Memory B cell (primary cell): ENCODE measurements around the gene TGFBR1.
"Not testable (repeated sequence)": the region's sequence is repeated elsewhere in the genome, so short reads cannot be mapped to it uniquely, and the experiment has no call there.

Experiments used
- ATAC-seq: fragments of 150-1000 bp; cut with Tn5 transposase; 2 replicates; pipeline ENCODE4 v1.10.0; 2021; ENCODE audit warnings: low read depth, mild to moderate bottlenecking, moderate library complexity
- DNase-seq, 2 donors: peaks; one replicate each; pipeline ENCODE4 v3.0.0; 2022; ENCODE audit warnings: low spot score in 2 of 2
- H3K27ac Mint-ChIP-seq: one replicate; pipeline ENCODE4 v1.8.0; 2022; ENCODE audit warnings: mild to moderate bottlenecking, moderate library complexity, mixed read lengths
- H3K27me3 Mint-ChIP-seq: one replicate; pipeline ENCODE4 v1.8.0; 2022; ENCODE audit warnings: mixed read lengths
- H3K36me3 Mint-ChIP-seq: one replicate; pipeline ENCODE4 v1.8.0; 2022; ENCODE audit warnings: mild to moderate bottlenecking, mixed read lengths
- H3K4me1 Mint-ChIP-seq: one replicate; pipeline ENCODE4 v1.8.0; 2022; ENCODE audit warnings: mixed read lengths
- H3K4me3 Mint-ChIP-seq: one replicate; pipeline ENCODE4 v1.8.0; 2022; ENCODE audit warnings: mild to moderate bottlenecking, moderate library complexity, mixed read lengths
- H3K9me3 Mint-ChIP-seq: one replicate; pipeline ENCODE4 v1.8.0; 2022; ENCODE audit warnings: mixed read lengths

Gene TGFBR1

DNA sequence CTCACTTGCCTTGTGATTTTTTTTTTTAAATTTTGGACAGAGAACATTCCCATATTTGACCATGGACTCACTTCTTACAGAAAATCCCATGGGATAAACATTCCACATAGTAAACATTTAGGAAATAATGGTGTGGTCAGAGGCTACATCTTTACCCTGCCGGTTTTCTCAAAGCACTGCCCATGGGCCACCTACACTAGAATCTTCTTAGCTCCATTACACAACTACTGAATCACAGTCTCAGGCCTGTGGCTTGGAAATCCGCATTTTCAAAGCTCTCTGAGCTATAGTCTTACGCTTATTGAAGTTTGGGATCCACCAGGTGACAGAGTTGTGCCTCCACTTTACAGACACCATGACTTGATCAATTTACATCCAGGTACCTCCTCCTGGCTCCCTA lies 77.4 kb downstream of the TGFBR1 start:
- H3K27me3 Mint-ChIP-seq, result no peaks in the 10 kb centered on the region
- peak overlapping the region; percentile 92 for H3K27ac Mint-ChIP-seq
- DNase-seq (no peak), ATAC-seq (no peak)
- no peaks in the 10 kb centered on the region for H3K9me3 Mint-ChIP-seq
- no peak overlapping the region for H3K4me3 Mint-ChIP-seq
- no peaks in the 10 kb centered on the region for H3K36me3 Mint-ChIP-seq
- peaks cover 32% of the 10 kb centered on the region for H3K4me1 Mint-ChIP-seq

DNA sequence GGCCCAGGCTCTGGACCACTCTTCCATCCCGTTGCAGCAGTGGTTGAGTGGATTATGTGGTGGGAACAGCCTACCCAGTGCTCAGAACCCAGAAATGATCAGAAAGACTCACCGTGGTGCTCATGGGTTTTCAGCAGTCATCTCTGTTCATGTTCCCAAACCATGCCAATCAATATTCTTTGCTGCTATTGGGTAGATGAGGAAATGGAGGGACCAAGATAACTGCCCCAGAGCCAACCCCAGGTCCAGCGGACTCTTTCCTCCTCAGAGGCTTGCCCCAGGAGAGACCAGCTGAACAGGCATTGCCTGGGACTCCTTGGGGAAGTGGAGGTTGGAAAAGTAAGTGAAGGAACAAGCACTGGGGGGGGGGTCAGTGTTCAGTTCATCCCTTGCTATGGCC lies 78.7 kb downstream of the TGFBR1 start:
- no peaks in the 10 kb centered on the region for H3K27me3 Mint-ChIP-seq

DNA sequence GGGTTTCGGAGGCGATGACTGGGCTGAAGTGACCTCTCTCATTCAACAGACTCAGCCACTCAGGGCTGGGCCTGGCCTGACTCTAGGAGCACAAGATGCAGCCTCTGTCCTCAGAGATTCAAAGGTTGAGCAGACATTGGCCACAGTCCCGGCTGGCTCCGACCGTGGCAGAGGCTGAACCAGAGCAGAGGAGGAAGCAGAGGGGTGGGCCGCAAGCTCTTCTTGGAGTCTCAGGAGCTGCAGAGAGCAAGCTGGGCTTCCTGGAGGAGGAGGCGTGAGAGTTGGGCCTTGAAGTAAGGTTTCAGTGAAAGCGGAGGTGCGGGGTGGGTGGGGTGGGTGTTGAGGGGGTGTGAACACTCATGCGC lies 79.2 kb downstream of the TGFBR1 start:
- Mint-ChIP-seq H3K27me3 (no peaks in the 10 kb centered on the region), H3K4me1 (peaks cover 41% of the 10 kb centered on the region), H3K27ac (peak overlapping the region; percentile 82), H3K36me3 (no peaks in the 10 kb centered on the region), H3K9me3 (no peaks in the 10 kb centered on the region), H3K4me3 (no peak overlapping the region)
- no peak for DNase-seq
- ATAC-seq, result no peak

More for the DNA sequence above, 78.7 kb downstream of the TGFBR1 start:
- no peaks in the 10 kb centered on the region for H3K9me3 Mint-ChIP-seq
- peaks cover 40% of the 10 kb centered on the region for H3K4me1 Mint-ChIP-seq
- H3K4me3 Mint-ChIP-seq, result no peak overlapping the region
- ATAC-seq, result no peak
- DNase-seq, result no peak
- H3K36me3 Mint-ChIP-seq, result no peaks in the 10 kb centered on the region
- peak overlapping the region; percentile 82 for H3K27ac Mint-ChIP-seq

DNA sequence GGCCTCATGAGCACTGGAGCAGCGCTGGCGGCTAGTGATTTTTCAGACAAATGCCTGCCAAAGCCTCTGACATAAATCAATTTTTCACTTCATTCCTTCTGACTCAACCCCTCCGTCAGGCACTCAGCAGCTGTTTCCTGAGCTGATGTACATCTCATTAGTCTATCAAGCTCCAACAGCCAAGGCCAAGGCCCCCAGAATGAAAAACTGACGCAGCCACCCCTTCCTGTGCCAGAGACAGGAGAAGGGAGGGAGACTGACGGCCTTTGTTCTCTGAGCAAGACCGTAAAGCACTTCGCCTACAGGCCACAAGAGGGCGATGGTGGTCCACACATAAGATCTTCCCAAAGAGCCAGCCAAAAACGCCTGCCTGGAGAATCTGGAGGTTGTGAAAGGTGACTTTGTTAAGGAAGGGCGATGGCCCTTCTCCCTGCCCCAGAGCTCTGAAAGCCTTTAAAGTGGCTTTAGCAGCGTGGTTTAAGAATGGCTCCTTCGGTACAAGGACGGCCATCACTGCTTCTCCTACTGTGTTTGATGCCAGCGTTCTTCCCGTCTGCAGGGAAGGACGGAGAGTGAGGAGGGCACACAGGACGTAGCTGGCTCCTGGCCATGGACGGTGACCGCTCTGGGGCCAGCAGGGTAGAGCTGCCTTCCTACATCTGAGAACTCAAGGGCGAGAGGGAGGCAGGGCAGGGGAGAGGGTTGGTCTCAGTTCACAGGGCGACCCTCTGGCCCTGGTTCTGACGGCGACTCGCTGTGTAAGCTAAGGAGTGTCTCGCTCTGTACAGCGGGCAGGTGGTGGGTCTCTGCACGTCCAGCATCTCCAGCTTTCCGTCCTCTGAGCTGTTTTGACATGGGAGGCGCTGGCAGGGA lies 79.8 kb downstream of the TGFBR1 start:
- ATAC-seq (peak; percentile 34), DNase-seq (peak; percentile 78 to 79)
- Mint-ChIP-seq H3K27me3 (no peaks in the 10 kb centered on the region), H3K4me1 (peaks cover 44% of the 10 kb centered on the region), H3K27ac (peak overlapping the region; percentile 82), H3K36me3 (no peaks in the 10 kb centered on the region), H3K9me3 (no peaks in the 10 kb centered on the region), H3K4me3 (peak overlapping the region; percentile 59)

DNA sequence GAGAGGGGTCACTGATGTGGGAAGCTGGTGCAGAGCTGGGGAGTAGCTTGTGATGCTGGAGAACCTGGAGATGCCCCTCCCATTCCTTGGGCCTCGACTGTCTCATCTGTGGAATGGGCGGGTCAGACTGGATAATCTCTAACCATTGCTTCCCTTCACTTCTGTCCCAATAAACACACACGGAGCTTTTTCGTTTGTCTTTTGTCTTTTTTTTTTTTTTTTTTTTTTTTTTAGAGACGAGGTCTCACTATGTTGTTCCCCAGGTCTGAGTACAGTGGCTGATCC lies 80.4 kb downstream of the TGFBR1 start:
- no peaks in the 10 kb centered on the region for H3K36me3 Mint-ChIP-seq
- H3K27me3 Mint-ChIP-seq, result no peaks in the 10 kb centered on the region
- ATAC-seq (no peak), DNase-seq (no peak)
- H3K4me1 Mint-ChIP-seq, result peaks cover 44% of the 10 kb centered on the region
- H3K4me3 Mint-ChIP-seq, result no peak overlapping the region
- H3K27ac Mint-ChIP-seq, result peak overlapping the region; percentile 82
- no peaks in the 10 kb centered on the region for H3K9me3 Mint-ChIP-seq

DNA sequence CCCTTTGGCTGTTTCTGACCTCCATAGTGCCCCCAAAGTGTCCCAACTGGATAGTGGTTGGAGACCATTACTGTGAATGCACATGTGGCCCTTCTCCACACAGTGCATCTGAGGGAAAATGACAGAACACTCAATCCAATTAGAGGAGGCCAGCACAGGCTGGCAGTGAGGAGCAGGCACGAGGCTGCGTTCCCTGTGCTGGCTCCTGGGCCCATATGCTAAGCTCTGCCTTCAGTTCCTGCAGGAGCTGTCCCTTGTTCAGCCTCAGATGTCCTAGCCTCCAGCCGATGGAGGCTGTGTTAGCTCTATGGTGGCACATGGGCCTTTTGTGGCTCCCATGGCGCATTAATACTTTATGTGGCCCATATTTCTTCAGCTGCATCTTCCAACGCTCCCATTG lies 81.0 kb downstream of the TGFBR1 start:
- no peaks in the 10 kb centered on the region for H3K36me3 Mint-ChIP-seq
- peak overlapping the region; percentile 68 for H3K27ac Mint-ChIP-seq
- H3K4me1 Mint-ChIP-seq, result peaks cover 41% of the 10 kb centered on the region
- DNase-seq (no peak), ATAC-seq (no peak)
- no peak overlapping the region for H3K4me3 Mint-ChIP-seq
- H3K9me3 Mint-ChIP-seq, result no peaks in the 10 kb centered on the region
- no peaks in the 10 kb centered on the region for H3K27me3 Mint-ChIP-seq

DNA sequence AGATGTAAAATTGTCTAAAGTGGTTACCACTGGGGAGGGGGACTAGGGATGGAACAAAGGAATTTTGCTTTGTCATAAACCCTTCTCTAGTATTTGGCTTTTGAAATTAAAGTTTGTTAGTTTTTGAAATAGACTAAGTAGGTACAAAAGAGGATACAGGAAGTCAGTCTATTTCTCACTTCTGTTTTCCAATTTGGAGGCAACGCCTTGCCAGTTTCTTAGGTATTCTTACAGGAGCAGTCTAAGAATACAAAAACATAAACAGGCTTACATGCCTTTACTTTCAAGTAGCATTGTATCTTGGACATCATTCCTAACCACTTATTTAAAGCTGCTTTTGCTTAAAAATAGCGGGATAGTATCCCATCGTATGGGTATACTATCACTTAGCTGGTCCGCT lies 82.4 kb downstream of the TGFBR1 start:
- DNase-seq (no peak), ATAC-seq (peak; percentile 73)
- Mint-ChIP-seq H3K4me1 (peaks cover 32% of the 10 kb centered on the region), H3K9me3 (no peaks in the 10 kb centered on the region), H3K36me3 (no peaks in the 10 kb centered on the region), H3K4me3 (no peak overlapping the region), H3K27ac (peak overlapping the region; percentile 68), H3K27me3 (no peaks in the 10 kb centered on the region)

DNA sequence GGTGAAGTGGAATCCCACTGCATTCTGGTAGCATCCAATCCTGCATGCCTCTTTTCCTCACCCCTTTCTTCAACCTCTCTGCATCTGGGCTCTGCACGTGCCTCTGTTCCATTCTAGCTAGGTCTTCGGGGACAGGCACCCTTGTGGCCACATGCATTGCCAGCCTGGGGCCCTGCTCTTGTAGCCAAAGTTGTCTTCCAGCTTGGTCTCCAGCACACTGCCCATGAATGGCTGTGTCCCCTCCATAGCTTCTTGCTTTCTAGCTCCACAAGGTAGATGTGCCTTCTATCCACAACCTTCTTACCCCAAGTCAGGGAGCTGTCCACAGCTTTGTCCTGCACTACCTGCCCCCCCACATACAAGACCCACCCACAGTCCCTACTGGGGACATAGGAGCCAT lies 84.3 kb downstream of the TGFBR1 start:
- H3K4me1 Mint-ChIP-seq, result peaks cover 30% of the 10 kb centered on the region
- H3K9me3 Mint-ChIP-seq, result no peaks in the 10 kb centered on the region
- peak overlapping the region; percentile 72 for H3K27ac Mint-ChIP-seq
- no peak for ATAC-seq
- DNase-seq, result no peak
- H3K27me3 Mint-ChIP-seq, result no peaks in the 10 kb centered on the region
- H3K4me3 Mint-ChIP-seq, result no peak overlapping the region
- H3K36me3 Mint-ChIP-seq, result no peaks in the 10 kb centered on the region

DNA sequence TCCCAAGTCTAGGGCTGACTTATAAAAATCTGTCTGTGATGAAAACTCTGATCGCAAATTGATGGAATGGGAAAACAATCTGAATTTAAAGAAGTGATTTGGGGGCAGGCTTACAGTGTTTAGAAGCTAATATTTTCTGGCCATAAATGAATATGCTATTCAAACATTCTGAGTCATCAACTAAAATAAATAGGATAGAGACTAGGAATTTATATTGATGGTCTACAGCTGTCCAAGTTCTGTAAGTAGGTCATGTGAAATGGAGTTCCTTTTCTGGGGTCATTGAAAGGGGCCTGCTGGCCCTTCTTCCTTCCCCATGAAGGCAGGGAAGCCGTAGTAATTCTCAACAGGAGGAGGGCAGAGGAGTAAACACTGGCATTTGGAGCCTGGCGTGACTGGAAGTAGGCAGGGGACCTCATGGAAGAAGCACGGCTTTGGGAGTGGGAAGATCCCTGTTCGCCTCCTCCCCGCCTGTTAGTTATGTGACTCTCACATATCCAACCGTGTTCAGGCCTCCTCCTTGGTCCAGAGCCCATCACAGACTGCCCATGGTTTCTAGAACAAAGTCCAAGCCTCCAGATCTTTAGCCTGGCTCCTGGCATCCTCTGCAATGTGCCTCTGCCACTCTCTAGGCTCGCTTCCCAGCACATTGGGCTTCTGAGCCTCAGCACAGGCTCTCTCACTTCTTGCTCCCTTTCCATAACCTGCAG lies 85.1 kb downstream of the TGFBR1 start:
- Mint-ChIP-seq H3K9me3 (no peaks in the 10 kb centered on the region), H3K27me3 (no peaks in the 10 kb centered on the region), H3K36me3 (no peaks in the 10 kb centered on the region), H3K27ac (no peak overlapping the region), H3K4me3 (no peak overlapping the region), H3K4me1 (peaks cover 26% of the 10 kb centered on the region)
- no peak for ATAC-seq
- DNase-seq, result no peak

DNA sequence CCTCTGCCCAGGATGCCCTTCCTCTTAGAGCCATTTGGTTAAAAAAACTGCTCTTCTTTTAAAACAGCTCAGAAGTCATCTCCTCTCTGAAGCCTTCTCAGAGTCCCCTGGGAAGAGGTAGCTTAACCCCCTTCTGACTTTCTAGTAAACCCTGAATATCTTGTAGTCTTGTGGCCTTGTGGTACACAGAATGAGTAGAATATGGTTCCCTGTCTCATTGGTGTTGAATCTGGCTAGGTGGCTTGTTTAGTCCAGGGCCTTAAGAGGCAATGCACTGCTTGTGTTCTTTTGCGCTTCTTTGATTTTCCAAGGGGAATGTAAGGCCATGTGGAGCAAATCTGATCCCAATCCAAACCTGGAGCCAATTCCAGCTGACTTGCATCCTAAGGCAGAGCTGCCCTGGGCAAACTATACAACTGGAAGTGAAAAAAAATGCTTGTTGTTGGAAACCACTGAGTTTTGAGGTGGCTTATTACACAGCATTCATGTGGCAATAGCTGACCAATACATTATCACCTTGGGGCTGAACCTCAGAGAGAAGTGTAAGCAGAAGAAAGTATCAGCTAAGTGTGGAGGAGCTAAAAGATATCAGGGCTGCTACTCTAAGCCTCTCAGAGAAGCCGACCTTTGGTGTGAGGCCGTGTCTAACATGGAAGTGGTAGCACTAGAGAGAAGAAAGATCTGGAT lies 85.8 kb downstream of the TGFBR1 start:
- peak overlapping the region; percentile 66 for H3K27ac Mint-ChIP-seq
- peaks cover 1% of the 10 kb centered on the region for H3K27me3 Mint-ChIP-seq
- peaks cover 24% of the 10 kb centered on the region for H3K4me1 Mint-ChIP-seq
- peaks cover under 1% of the 10 kb centered on the region for H3K9me3 Mint-ChIP-seq
- peaks cover under 1% of the 10 kb centered on the region for H3K36me3 Mint-ChIP-seq
- no peak for DNase-seq
- no peak overlapping the region for H3K4me3 Mint-ChIP-seq
- ATAC-seq, result no peak

DNA sequence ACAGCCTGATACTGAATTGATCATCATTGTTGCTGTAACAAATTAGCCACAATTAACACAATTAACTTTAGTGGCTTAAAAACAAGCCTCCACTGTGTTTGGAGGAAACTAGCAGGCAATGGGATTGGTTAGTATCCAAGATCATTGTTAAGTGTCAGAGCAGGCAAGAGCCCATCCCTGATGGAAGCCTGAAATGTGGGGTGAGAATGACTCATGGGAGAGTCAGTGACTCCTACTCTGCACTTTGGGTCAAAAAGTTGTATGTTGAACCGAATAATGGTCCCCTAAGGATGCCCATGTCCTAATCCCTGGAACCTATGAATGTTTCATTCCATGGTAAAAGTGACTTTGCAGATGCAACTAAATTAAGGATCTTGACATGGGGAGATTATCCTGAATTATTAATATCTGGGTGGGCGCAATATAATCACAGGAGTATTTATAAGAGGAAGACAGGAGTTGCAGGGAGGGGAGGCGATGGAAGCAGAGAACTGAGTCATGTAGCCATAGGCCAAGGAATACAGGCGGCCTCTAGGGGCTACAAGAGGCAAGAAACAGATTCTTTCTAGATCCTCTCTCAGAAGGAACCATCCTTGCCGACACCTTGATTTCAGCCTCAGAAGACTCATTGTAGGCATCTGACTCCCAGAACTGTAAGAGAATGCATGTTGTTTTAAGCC lies 88.0 kb downstream of the TGFBR1 start:
- Mint-ChIP-seq H3K36me3 (peaks cover 4% of the 10 kb centered on the region), H3K4me3 (no peak overlapping the region), H3K27me3 (peaks cover 2% of the 10 kb centered on the region), H3K4me1 (peaks cover 13% of the 10 kb centered on the region), H3K9me3 (peaks cover 3% of the 10 kb centered on the region), H3K27ac (no peak overlapping the region)
- DNase-seq (no peak), ATAC-seq (peak; percentile 32)

DNA sequence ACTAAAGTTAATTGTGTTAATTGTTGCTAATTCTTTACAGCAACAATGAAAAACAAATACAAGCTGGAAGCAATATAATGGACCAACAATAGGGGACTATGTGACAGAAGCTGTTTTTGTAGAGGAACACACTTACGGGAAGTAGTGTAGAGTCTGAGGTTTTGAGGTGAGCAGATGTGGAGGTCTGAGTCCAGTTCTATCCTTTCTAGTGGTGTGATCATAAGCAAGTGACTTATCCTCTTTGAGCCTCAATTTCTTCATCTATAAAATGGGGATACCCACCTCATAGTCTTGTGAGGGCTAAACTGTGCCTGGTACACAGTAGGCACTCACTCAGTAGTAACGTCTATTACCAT lies 88.5 kb downstream of the TGFBR1 start:
- DNase-seq (no peak), ATAC-seq (peak; percentile 71)
- Mint-ChIP-seq H3K36me3 (peaks cover 4% of the 10 kb centered on the region), H3K4me3 (no peak overlapping the region), H3K9me3 (peaks cover 3% of the 10 kb centered on the region), H3K27ac (no peak overlapping the region), H3K27me3 (peaks cover 2% of the 10 kb centered on the region), H3K4me1 (peaks cover 8% of the 10 kb centered on the region)

DNA sequence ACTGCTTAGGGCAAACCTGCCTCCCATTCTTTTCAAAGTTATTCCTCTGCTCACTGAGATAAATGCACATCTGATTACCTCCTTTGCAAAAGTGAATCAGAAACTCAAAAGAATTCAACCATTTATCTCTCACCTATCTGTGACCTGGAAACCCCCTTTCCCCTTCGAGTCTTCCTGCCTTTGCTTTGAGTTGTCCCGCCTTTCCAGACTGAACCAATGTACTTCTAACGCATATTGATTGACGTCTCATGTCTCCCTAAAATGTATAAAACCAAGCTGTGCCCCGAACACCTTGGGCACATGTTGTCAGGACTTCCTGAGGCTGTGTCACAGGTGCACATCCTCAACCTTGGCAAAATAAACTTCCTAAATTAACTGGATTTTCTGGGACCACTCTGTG lies 91.6 kb downstream of the TGFBR1 start:
- not testable (repeated sequence) for H3K36me3 Mint-ChIP-seq, H3K27me3 Mint-ChIP-seq, ATAC-seq, H3K4me3 Mint-ChIP-seq, H3K4me1 Mint-ChIP-seq, H3K27ac Mint-ChIP-seq, H3K9me3 Mint-ChIP-seq, DNase-seq

DNA sequence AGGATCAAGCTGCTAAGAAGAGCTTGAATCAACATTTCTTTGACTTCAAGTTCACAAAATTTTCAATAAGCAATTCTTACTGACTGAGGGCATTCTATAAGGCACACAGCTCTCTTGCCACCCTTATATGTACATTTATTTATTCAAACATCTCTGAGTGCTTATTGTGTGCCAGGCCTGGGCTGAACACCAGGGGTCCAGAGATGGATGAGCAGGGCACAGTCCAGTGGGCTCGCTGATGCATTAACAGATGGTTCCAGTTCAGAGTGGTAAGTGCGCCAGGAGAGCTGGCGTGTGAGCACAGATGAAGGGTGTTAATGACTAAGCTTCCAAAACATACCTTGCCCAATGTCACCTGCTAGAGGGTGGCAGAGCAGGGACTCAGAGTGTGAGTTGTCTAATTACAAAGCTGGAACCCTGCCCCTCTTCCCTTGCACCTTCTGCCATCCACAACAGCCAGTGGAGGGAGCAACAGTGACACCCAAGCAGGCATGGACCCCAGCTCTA lies 92.3 kb downstream of the TGFBR1 start:
- ATAC-seq, result no peak
- peaks cover 4% of the 10 kb centered on the region for H3K36me3 Mint-ChIP-seq
- DNase-seq, result no peak
- H3K9me3 Mint-ChIP-seq, result peaks cover 3% of the 10 kb centered on the region
- H3K4me1 Mint-ChIP-seq, result peaks cover 9% of the 10 kb centered on the region
- no peak overlapping the region for H3K4me3 Mint-ChIP-seq
- no peak overlapping the region for H3K27ac Mint-ChIP-seq
- peaks cover 2% of the 10 kb centered on the region for H3K27me3 Mint-ChIP-seq
